ENCODE measurements around the gene SCG3.

- no peak for TF ChIP-seq CTCF (IDR thresholded peaks at IDR 0.05 in 8 of 11, conservative IDR thresholded peaks at IDR 0.05 in 3 of 11)
- TF ChIP-seq POLR2AphosphoS5 (IDR thresholded peaks at IDR 0.05) = no peak
Observed at GRCh38 chr15:51677021-51677420, 4.3 kb upstream of the SCG3 start.

Measured in spleen (tissue), 7 donors.